Neural cell (in vitro differentiated cells): ENCODE measurements around the gene FGGY. TPM values are rescaled to one million over a fixed set of nuclear protein-coding genes. Genes with fewer than 3 reads are reported as not detected.

Experiments
- H2AFZ ChIP-seq: fragments of 200-600, 300-800 bp; sonication (generic), shearing (Covaris generic); 2 replicates; pipeline ENCODE4 v1.6.0; 2014; ENCODE audit warnings: low read depth, mild to moderate bottlenecking, antibody characterized with exemption, low read length, moderate library complexity
- H3F3A ChIP-seq: fragments of 200-600 bp; shearing (Covaris generic); 2 replicates; pipeline ENCODE4 v1.6.1; 2016; ENCODE audit warnings: mild to moderate bottlenecking, moderate library complexity, mixed read lengths, antibody characterized with exemption, low read length; ENCODE audit not compliant: insufficient read depth, poor library complexity, severe bottlenecking
- H3K27ac ChIP-seq: fragments of 200-600, 300-800 bp; sonication (generic), shearing (Covaris generic); 2 replicates; pipeline ENCODE4 v1.5.1; 2014; ENCODE audit warnings: mild to moderate bottlenecking, low read length, moderate library complexity
- H3K27me3 ChIP-seq: fragments of 300-800, 200-600 bp; sonication (generic), shearing (Covaris generic); 2 replicates; pipeline ENCODE4 v1.6.0; 2014; ENCODE audit warnings: mild to moderate bottlenecking, low read depth, low read length, moderate library complexity; ENCODE audit not compliant: insufficient read depth
- H3K36me3 ChIP-seq: fragments of 300-800, 200-600 bp; sonication (generic), shearing (Covaris generic); 2 replicates; pipeline ENCODE4 v1.5.1; 2014; ENCODE audit warnings: mild to moderate bottlenecking, antibody characterized with exemption, low read length, moderate library complexity; ENCODE audit not compliant: insufficient read depth
- H3K4me2 ChIP-seq: fragments of 300-800, 200-600 bp; sonication (generic), shearing (Covaris generic); 2 replicates; pipeline ENCODE4 v1.6.0; 2014; ENCODE audit warnings: mild to moderate bottlenecking, low read length
- H3K4me3 ChIP-seq: fragments of 300-800, 200-600 bp; sonication (generic), shearing (Covaris generic); 2 replicates; pipeline ENCODE4 v1.5.1; 2014; ENCODE audit warnings: mild to moderate bottlenecking, low read length, moderate library complexity
- H3K79me2 ChIP-seq: fragments of 200-600 bp; shearing (Covaris generic); replicated peaks from 2 replicates; pipeline ENCODE4 v1.6.0; 2014; ENCODE audit warnings: mild to moderate bottlenecking, low read length, moderate library complexity; ENCODE audit not compliant: insufficient read depth
- H3K9ac ChIP-seq: fragments of 300-800, 200-600 bp; sonication (generic), shearing (Covaris generic); 2 replicates; pipeline ENCODE4 v1.6.1; 2016; ENCODE audit warnings: mild to moderate bottlenecking, low read length, mixed read lengths
- H3K9me2 ChIP-seq: fragments of 200-600 bp; shearing (Covaris generic); 2 replicates; pipeline ENCODE4 v1.6.1; 2016; ENCODE audit warnings: mild to moderate bottlenecking, low read length, mixed read lengths; ENCODE audit not compliant: insufficient read depth
- H3K9me3 ChIP-seq: fragments of 200-600, 300-800 bp; sonication (generic), shearing (Covaris generic); 2 replicates; pipeline ENCODE4 v1.6.1; 2016; ENCODE audit warnings: mild to moderate bottlenecking, mixed run types, low read length, moderate library complexity, mixed read lengths
- H4K20me1 ChIP-seq: fragments of 200-600 bp; shearing (Covaris generic); 2 replicates; pipeline ENCODE4 v1.6.1; 2016; ENCODE audit warnings: mild to moderate bottlenecking, mixed run types; ENCODE audit not compliant: insufficient read depth
- CTCF ChIP-seq: fragments of 450-650 bp; IDR thresholded peaks from 2 replicates; pipeline ENCODE4 v1.5.1; 2014; ENCODE audit warnings: antibody characterized with exemption, mild to moderate bottlenecking, moderate library complexity; ENCODE audit not compliant: poor library complexity, severe bottlenecking
- EP300 ChIP-seq: fragments of 450-650 bp; conservative IDR thresholded peaks from 2 replicates; pipeline ENCODE4 v1.6.1; 2014; ENCODE audit warnings: antibody characterized with exemption, mild to moderate bottlenecking, moderate library complexity; ENCODE audit not compliant: poor library complexity, severe bottlenecking
- EZH2 ChIP-seq: fragments of 200-600, 300-800 bp; shearing (Covaris generic), sonication (generic); IDR thresholded peaks from 2 replicates; pipeline ENCODE4 v1.6.1; 2014; ENCODE audit warnings: antibody characterized with exemption, low read length, borderline replicate concordance, mild to moderate bottlenecking; ENCODE audit not compliant: insufficient read depth, poor library complexity, severe bottlenecking
- MXI1 ChIP-seq: fragments of 450-650 bp; conservative IDR thresholded peaks from 2 replicates; pipeline ENCODE4 v1.6.1; 2014; ENCODE audit warnings: antibody characterized with exemption, mild to moderate bottlenecking; ENCODE audit not compliant: poor library complexity, severe bottlenecking
- POLR2AphosphoS5 ChIP-seq: IDR thresholded peaks from 2 replicates; pipeline ENCODE4 v1.6.1; 2012
- RAD21 ChIP-seq: fragments of 450-650 bp; conservative IDR thresholded peaks from 2 replicates; pipeline ENCODE4 v1.6.1; 2014; ENCODE audit warnings: antibody characterized with exemption, mild to moderate bottlenecking, moderate library complexity
- SMC3 ChIP-seq: fragments of 450-650 bp; conservative IDR thresholded peaks from 2 replicates; pipeline ENCODE4 v1.6.1; 2014; ENCODE audit warnings: antibody characterized with exemption, mild to moderate bottlenecking, moderate library complexity; ENCODE audit not compliant: poor library complexity
- TAF1 ChIP-seq: IDR thresholded peaks from 2 replicates; pipeline ENCODE4 v1.6.1; 2012; ENCODE audit warnings: low read depth
- polyA plus RNA-seq: library from polyadenylated mRNA; depleted of rRNA; stranded (reverse); fragments of >200 nt; gene quantifications from 2 replicates; pipeline ENCODE4 v1.2.3, GENCODE V29; 2014
- TF ChIP-seq, protein P1 (sequence below): IDR thresholded peaks from 2 replicates; pipeline ENCODE4 v1.6.1; 2012; ENCODE audit warnings: borderline replicate concordance

The FGGY gene
- polyA plus RNA-seq, 1 donor from 2014 or later: 7.4 TPM

DNA sequence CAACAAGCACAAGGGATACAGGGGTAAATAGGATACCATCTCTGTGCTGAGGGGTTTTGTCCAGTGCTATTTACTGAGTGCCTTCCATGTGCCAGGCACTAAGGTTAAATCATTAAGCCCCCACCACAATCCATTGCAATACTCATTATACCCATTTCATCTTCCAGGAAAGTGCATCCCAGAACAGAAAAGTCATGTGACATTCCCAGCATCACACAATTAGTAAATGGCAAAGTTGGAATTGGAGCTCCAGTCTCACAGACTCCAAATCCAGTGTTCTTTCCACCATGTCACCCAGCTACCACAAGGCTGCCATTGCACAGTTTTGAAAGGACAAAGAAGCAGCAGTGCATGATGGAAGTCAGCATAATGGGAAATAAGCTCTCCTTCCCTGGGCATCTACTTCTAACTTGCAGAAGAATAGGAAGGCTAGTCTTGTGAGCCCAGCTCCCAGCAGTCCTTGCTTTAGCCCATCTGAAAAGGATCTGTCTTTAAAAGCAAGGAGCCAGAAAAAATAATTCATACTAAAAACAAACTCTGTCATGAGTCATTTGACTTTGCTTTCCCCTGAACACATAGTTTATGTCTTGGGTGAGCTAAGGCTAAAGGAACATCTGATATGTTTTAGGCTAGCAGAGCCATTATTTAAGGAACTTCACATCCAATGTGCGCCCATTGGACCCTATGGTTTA is 406.5 kb downstream of the FGGY start:
- no peaks in the 10 kb centered on the region for H3K27me3 ChIP-seq
- H3K27ac ChIP-seq: no peak overlapping the region
- no peak overlapping the region for H2AFZ ChIP-seq
- H3K9me2 ChIP-seq: no peaks in the 10 kb centered on the region
- H3F3A ChIP-seq: no peaks in the 10 kb centered on the region
- H3K9me3 ChIP-seq: no peaks in the 10 kb centered on the region
- H3K79me2 ChIP-seq: no peaks in the 10 kb centered on the region
- no peak overlapping the region for H3K9ac ChIP-seq
- no peak overlapping the region for H3K4me3 ChIP-seq
- no peaks in the 10 kb centered on the region for H3K36me3 ChIP-seq
- no peaks in the 10 kb centered on the region for H4K20me1 ChIP-seq
- no peak overlapping the region for H3K4me2 ChIP-seq
- TF ChIP-seq EZH2: no peak
- TF ChIP-seq POLR2AphosphoS5: no peak
- TF ChIP-seq RAD21: no peak
- no peak for TF ChIP-seq SMC3
- no peak for TF ChIP-seq EP300
- no peak for TF ChIP-seq MXI1
- no peak for TF ChIP-seq TAF1
- TF ChIP-seq, protein P1, sequence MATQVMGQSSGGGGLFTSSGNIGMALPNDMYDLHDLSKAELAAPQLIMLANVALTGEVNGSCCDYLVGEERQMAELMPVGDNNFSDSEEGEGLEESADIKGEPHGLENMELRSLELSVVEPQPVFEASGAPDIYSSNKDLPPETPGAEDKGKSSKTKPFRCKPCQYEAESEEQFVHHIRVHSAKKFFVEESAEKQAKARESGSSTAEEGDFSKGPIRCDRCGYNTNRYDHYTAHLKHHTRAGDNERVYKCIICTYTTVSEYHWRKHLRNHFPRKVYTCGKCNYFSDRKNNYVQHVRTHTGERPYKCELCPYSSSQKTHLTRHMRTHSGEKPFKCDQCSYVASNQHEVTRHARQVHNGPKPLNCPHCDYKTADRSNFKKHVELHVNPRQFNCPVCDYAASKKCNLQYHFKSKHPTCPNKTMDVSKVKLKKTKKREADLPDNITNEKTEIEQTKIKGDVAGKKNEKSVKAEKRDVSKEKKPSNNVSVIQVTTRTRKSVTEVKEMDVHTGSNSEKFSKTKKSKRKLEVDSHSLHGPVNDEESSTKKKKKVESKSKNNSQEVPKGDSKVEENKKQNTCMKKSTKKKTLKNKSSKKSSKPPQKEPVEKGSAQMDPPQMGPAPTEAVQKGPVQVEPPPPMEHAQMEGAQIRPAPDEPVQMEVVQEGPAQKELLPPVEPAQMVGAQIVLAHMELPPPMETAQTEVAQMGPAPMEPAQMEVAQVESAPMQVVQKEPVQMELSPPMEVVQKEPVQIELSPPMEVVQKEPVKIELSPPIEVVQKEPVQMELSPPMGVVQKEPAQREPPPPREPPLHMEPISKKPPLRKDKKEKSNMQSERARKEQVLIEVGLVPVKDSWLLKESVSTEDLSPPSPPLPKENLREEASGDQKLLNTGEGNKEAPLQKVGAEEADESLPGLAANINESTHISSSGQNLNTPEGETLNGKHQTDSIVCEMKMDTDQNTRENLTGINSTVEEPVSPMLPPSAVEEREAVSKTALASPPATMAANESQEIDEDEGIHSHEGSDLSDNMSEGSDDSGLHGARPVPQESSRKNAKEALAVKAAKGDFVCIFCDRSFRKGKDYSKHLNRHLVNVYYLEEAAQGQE: no peak
- no peak for TF ChIP-seq CTCF

DNA sequence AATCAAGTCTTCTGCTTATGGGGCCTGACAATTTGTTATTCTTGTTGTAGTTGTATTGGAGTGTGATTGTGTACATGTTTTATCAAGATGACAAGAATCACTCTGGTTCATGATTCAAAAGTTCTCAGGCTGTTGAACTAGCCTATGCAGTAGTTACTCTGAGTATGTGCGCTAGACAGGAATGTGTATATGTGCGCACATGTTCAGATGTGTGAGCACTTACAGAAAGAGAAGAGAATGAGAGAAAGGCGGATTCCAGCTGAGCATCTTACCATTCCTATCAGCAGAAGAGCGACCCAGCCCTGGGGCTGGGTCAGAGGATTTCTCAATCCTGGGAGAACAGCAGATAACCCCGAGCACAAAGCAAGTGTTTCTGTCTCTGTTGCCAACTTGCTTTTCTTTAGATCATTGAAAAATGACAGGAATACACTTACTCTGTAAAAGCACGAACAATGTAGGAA is 407.1 kb downstream of the FGGY start:
- H3K4me2 ChIP-seq: no peak overlapping the region
- H3K79me2 ChIP-seq: no peaks in the 10 kb centered on the region
- H3K27me3 ChIP-seq: no peaks in the 10 kb centered on the region
- no peak overlapping the region for H3K27ac ChIP-seq
- no peaks in the 10 kb centered on the region for H3F3A ChIP-seq
- no peaks in the 10 kb centered on the region for H3K9me3 ChIP-seq
- H3K9me2 ChIP-seq: no peaks in the 10 kb centered on the region
- H3K9ac ChIP-seq: no peak overlapping the region
- H2AFZ ChIP-seq: no peak overlapping the region
- no peaks in the 10 kb centered on the region for H4K20me1 ChIP-seq
- TF ChIP-seq TAF1 (no peak), MXI1 (no peak), CTCF (no peak), SMC3 (no peak), POLR2AphosphoS5 (no peak), RAD21 (no peak), EZH2 (no peak), EP300 (no peak)
- TF ChIP-seq, protein P1: no peak
- no peak overlapping the region for H3K4me3 ChIP-seq
- H3K36me3 ChIP-seq: no peaks in the 10 kb centered on the region
